GM19455 (cell line): ENCODE results near the gene HMCN2.

Experiments used
- ATAC-seq: cut with Tn5 transposase; IDR thresholded peaks from one replicate; pipeline ENCODE4 v1.9.1; 2021; ENCODE audit not compliant: unreplicated experiment

Gene HMCN2

GRCh38 chr9:130478736-130479575, 213.4 kb downstream of the HMCN2 start:
- no peak for ATAC-seq

- ATAC-seq = no peak
These were observed 214.0 kb downstream of the HMCN2 start for GRCh38 chr9:130479587-130479986.

GRCh38 chr9:130480673-130481072, 215.1 kb downstream of the HMCN2 start:
- no peak for ATAC-seq

- no peak for ATAC-seq
These were observed 216.9 kb downstream of the HMCN2 start for GRCh38 chr9:130482463-130482862.

- ATAC-seq = no peak
These were observed 217.9 kb downstream of the HMCN2 start for GRCh38 chr9:130483371-130483971.
